SK-N-SH (cell line): ENCODE measurements around the gene ABCA4. TPM values are rescaled to one million over a fixed set of nuclear protein-coding genes. Genes with fewer than 3 reads are reported as not detected.

Experiments used
- CTCF ChIA-PET: fragments of 300-600, 350-600 bp; formaldehyde crosslinking; extraction: SDS; loops from one replicate; lab custom pipeline; 2021; lab: Yijun Ruan, JAX
- POLR2A ChIA-PET: fragments of 350-600 bp; sonication (Branson Sonifier 250); formaldehyde crosslinking; extraction: SDS; loops from one replicate; lab custom pipeline; 2020; ENCODE audit warnings: antibody characterized with exemption, inconsistent platforms; lab: Yijun Ruan, JAX
- DNase-seq: peaks from one replicate; pipeline ENCODE4 v3.0.0; 2012
- H2AFZ ChIP-seq: fragments of 200-600 bp; sonication (generic); 2 replicates; pipeline ENCODE4 v1.8.1; 2016; ENCODE audit warnings: antibody characterized with exemption, mild to moderate bottlenecking, low read depth
- H3F3A ChIP-seq: fragments of 200-600 bp; sonication (generic); replicated peaks from 2 replicates; pipeline ENCODE3; 2016; ENCODE audit warnings: antibody characterized with exemption, mild to moderate bottlenecking; ENCODE audit not compliant: insufficient read depth
- H3K27ac ChIP-seq, 2 experiments: fragments of 200-500 bp in 1 of 2; fragments of 200-600 bp in 1 of 2; sonication (Bioruptor generic) in 1 of 2; sonication (generic), shearing (Covaris generic) in 1 of 2; 2 replicates each; pipeline versions ENCODE4 v1.5.1 to v1.6.1; 2014 to 2016; ENCODE audit warnings: low read depth in 2 of 2, inconsistent platforms in 1 of 2, low read length in 1 of 2, mild to moderate bottlenecking in 1 of 2, mixed read lengths in 1 of 2
- H3K27me3 ChIP-seq: fragments of 200-600 bp; sonication (generic), shearing (Covaris generic); 2 replicates; pipeline ENCODE4 v1.6.1; 2016; ENCODE audit warnings: mixed run types; ENCODE audit not compliant: insufficient read depth
- H3K36me3 ChIP-seq, 2 experiments: fragments of 200-500 bp in 1 of 2; fragments of 200-600 bp in 1 of 2; sonication (Bioruptor generic) in 1 of 2; sonication (generic) in 1 of 2; replicated peaks in 1 of 2; 2 replicates each; pipeline versions ENCODE3 to v1.5.1; 2014 to 2016; ENCODE audit warnings: low read length in 1 of 2, mild to moderate bottlenecking in 1 of 2; ENCODE audit not compliant: insufficient read depth in 2 of 2, control insufficient read depth in 1 of 2
- H3K4me1 ChIP-seq, 2 experiments: fragments of 200-500 bp in 1 of 2; fragments of 200-600 bp in 1 of 2; sonication (Bioruptor generic) in 1 of 2; sonication (generic), shearing (Covaris generic) in 1 of 2; 2 replicates each; pipeline versions ENCODE4 v1.5.1 to v1.6.1; 2014 to 2016; ENCODE audit warnings: low read depth in 1 of 2, low read length in 1 of 2, mixed run types in 1 of 2; ENCODE audit not compliant: insufficient read depth in 2 of 2, control insufficient read depth in 1 of 2
- H3K4me2 ChIP-seq: fragments of 200-600 bp; sonication (generic), shearing (Covaris generic); 2 replicates; pipeline ENCODE4 v1.6.1; 2017; ENCODE audit warnings: mixed run types
- H3K4me3 ChIP-seq, 2 experiments: fragments of 200-500 bp in 1 of 2; fragments of 200-600 bp in 1 of 2; sonication (Bioruptor generic) in 1 of 2; sonication (generic), shearing (Covaris generic) in 1 of 2; 2 replicates each; pipeline versions ENCODE4 v1.5.1 to v1.8.1; 2014 to 2016; ENCODE audit warnings: low read depth in 2 of 2, inconsistent platforms in 1 of 2, low read length in 1 of 2, mild to moderate bottlenecking in 1 of 2, mixed read lengths in 1 of 2, moderate library complexity in 1 of 2
- H3K79me2 ChIP-seq: fragments of 200-600 bp; sonication (generic); 2 replicates; pipeline ENCODE4 v1.8.1; 2017; ENCODE audit warnings: mild to moderate bottlenecking; ENCODE audit not compliant: insufficient read depth
- H3K9ac ChIP-seq: fragments of 200-600 bp; sonication (generic); 2 replicates; pipeline ENCODE4 v1.6.1; 2017; ENCODE audit warnings: mixed run types
- H3K9me2 ChIP-seq: fragments of 200-600 bp; sonication (generic); 2 replicates; pipeline ENCODE4 v1.6.1; 2017; ENCODE audit warnings: mixed run types
- H3K9me3 ChIP-seq: fragments of 200-600 bp; sonication (generic); 2 replicates; pipeline ENCODE4 v1.6.1; 2017; ENCODE audit warnings: mixed run types, mild to moderate bottlenecking, moderate library complexity
- H4K20me1 ChIP-seq: fragments of 200-600 bp; sonication (generic); 2 replicates; pipeline ENCODE4 v1.6.1; 2017; ENCODE audit warnings: mild to moderate bottlenecking, mixed run types; ENCODE audit not compliant: insufficient read depth
- CHD2 ChIP-seq: fragments of 150-350 bp; IDR thresholded peaks from 2 replicates; pipeline ENCODE4 v1.6.1; 2018; ENCODE audit warnings: low read length; ENCODE audit not compliant: partially characterized antibody
- CTCF ChIP-seq: fragments of 200-600 bp; sonication (generic); IDR thresholded peaks from 2 replicates; pipeline ENCODE4 v1.6.1; 2017; ENCODE audit warnings: antibody characterized with exemption, mild to moderate bottlenecking, moderate library complexity
- EP300 ChIP-seq, 2 experiments: IDR thresholded peaks; 2 replicates each; pipeline versions ENCODE4 v1.4.0 to v1.6.1; 2012; ENCODE audit warnings: borderline replicate concordance in 1 of 2, low read depth in 1 of 2, low read length in 1 of 2
- FOXJ3 ChIP-seq: sonication (generic); formaldehyde crosslinking; IDR thresholded peaks from 2 replicates; pipeline ENCODE4 v1.5.1; 2020; ENCODE audit warnings: mild to moderate bottlenecking, missing genetic modification reagents
- FOXM1 ChIP-seq: IDR thresholded peaks from 2 replicates; pipeline ENCODE4 v1.4.0; 2012; ENCODE audit warnings: low read depth, mild to moderate bottlenecking
- GABPA ChIP-seq: IDR thresholded peaks from 2 replicates; pipeline ENCODE4 v1.4.0; 2012; ENCODE audit warnings: low read depth, mild to moderate bottlenecking
- GATA2 ChIP-seq: sonication (generic); formaldehyde crosslinking; IDR thresholded peaks from 2 replicates; pipeline ENCODE4 v1.5.0; 2020; ENCODE audit warnings: mild to moderate bottlenecking, missing genetic modification reagents
- JUND ChIP-seq: IDR thresholded peaks from 2 replicates; pipeline ENCODE4 v1.4.0; 2012
- MEF2A ChIP-seq: IDR thresholded peaks from 2 replicates; pipeline ENCODE4 v1.4.0; 2012; ENCODE audit warnings: low read depth, borderline replicate concordance
- NFIC ChIP-seq: IDR thresholded peaks from 2 replicates; pipeline ENCODE4 v1.4.0; 2012; ENCODE audit warnings: borderline replicate concordance
- NRF1 ChIP-seq: IDR thresholded peaks from 2 replicates; pipeline ENCODE4 v1.6.1; 2012; ENCODE audit warnings: low read depth, mild to moderate bottlenecking, low read length
- RFX5 ChIP-seq: IDR thresholded peaks from 2 replicates; pipeline ENCODE4 v1.6.1; 2012; ENCODE audit warnings: mild to moderate bottlenecking, improper control_type of control experiment, low read length
- RXRA ChIP-seq: IDR thresholded peaks from 2 replicates; pipeline ENCODE4 v1.4.0; 2012; ENCODE audit warnings: low read depth, mild to moderate bottlenecking, borderline replicate concordance
- SMC3 ChIP-seq: IDR thresholded peaks from 2 replicates; pipeline ENCODE4 v1.6.1; 2012; ENCODE audit warnings: low read depth, low read length, improper control_type of control experiment
- TAF1 ChIP-seq: IDR thresholded peaks from 2 replicates; pipeline ENCODE4 v1.6.1; 2012; ENCODE audit warnings: low read depth, mild to moderate bottlenecking, low read length, moderate library complexity, borderline replicate concordance
- USF2 ChIP-seq: fragments of 150-350 bp; IDR thresholded peaks from 2 replicates; pipeline ENCODE4 v1.6.1; 2017; ENCODE audit warnings: antibody characterized with exemption, low read length, low read depth, borderline replicate concordance
- WGBS: methylation state at CpG from one replicate; pipeline ENCODE4 v1.1.6; 2017; ENCODE audit warnings: low lambda C conversion rate; 5-methylcytosine and 5-hydroxymethylcytosine counted together
- polyA plus RNA-seq, 3 experiments: library from polyadenylated mRNA; depleted of rRNA; stranded (reverse); fragments of >200 nt; gene quantifications; 2 replicates each; pipeline ENCODE4 v1.2.3, GENCODE V29; 2012
- TF ChIP-seq, protein P1 (sequence below): IDR thresholded peaks from 2 replicates; pipeline ENCODE4; 2012
- TF ChIP-seq, protein P2 (sequence below): fragments of 150-350 bp; IDR thresholded peaks from 2 replicates; pipeline ENCODE4 v1.6.1; 2016; ENCODE audit warnings: mild to moderate bottlenecking, low read depth, low read length
- TF ChIP-seq, protein P3 (sequence below): IDR thresholded peaks from 2 replicates; pipeline ENCODE4 v1.4.0; 2012; ENCODE audit warnings: low read depth, borderline replicate concordance

ABCA4 gene
- polyA plus RNA-seq, 1 of the 3 experiments (the other 2 are of a cell fraction): 0.03 TPM

DNA sequence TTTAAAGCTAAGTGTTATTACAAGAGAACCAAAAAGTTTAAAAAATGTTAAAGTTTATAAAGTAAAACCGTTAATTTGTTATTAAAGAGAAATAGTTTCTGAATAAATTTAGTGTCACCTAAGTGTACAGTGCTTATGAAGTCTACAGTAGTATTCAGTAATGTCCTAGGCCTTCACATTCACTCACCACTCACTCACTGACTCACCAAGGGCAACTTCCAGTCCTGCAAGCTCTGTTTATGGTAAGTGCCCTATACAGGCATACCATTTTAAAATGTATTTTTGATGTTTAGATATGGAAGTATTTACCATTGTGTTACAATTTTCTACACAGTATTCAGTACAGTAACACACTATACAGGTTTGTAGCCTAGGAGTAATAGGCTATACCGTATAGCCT, 151.6 kb downstream of the ABCA4 start:
- CTCF ChIA-PET: interaction anchor here (0.9 to 1.8 kb wide), 4 partner anchors 8 to 366 kb away, joined by 3 to 6 read pairs (median 4); no protein-coding TSS in a partner anchor
- Histone ChIP-seq H3K27ac (no peak overlapping the region), H3K4me1 (no peaks in the 10 kb centered on the region; a peak in 1 of 4 replicates), H3K9me3 (no peaks in the 10 kb centered on the region), H3K9ac (no peak overlapping the region)
- TF ChIP-seq FOXJ3 (no peak), SMC3 (no peak), CHD2 (no peak), FOXM1 (no peak), JUND (no peak), RFX5 (no peak), TAF1 (no peak), RXRA (no peak), GABPA (no peak), USF2 (no peak), GATA2 (CRISPR knock-in tag) (no peak), MEF2A (no peak), EP300 (IDR thresholded peaks at IDR 0.05; ENCODE audit: borderline replicate concordance in 1 of 2, low read depth in 1 of 2, low read length in 1 of 2) (no peak), CTCF (no peak), NRF1 (no peak), NFIC (no peak)
- TF ChIP-seq, protein P1, sequence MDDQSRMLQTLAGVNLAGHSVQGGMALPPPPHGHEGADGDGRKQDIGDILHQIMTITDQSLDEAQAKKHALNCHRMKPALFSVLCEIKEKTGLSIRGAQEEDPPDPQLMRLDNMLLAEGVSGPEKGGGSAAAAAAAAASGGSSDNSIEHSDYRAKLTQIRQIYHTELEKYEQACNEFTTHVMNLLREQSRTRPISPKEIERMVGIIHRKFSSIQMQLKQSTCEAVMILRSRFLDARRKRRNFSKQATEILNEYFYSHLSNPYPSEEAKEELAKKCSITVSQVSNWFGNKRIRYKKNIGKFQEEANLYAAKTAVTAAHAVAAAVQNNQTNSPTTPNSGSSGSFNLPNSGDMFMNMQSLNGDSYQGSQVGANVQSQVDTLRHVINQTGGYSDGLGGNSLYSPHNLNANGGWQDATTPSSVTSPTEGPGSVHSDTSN: no peak
- TF ChIP-seq, protein P2, sequence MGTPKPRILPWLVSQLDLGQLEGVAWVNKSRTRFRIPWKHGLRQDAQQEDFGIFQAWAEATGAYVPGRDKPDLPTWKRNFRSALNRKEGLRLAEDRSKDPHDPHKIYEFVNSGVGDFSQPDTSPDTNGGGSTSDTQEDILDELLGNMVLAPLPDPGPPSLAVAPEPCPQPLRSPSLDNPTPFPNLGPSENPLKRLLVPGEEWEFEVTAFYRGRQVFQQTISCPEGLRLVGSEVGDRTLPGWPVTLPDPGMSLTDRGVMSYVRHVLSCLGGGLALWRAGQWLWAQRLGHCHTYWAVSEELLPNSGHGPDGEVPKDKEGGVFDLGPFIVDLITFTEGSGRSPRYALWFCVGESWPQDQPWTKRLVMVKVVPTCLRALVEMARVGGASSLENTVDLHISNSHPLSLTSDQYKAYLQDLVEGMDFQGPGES: no peak
- TF ChIP-seq, protein P3, sequence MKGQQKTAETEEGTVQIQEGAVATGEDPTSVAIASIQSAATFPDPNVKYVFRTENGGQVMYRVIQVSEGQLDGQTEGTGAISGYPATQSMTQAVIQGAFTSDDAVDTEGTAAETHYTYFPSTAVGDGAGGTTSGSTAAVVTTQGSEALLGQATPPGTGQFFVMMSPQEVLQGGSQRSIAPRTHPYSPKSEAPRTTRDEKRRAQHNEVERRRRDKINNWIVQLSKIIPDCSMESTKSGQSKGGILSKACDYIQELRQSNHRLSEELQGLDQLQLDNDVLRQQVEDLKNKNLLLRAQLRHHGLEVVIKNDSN: no peak
- TF ChIP-seq, all 33 proteins: peak for 0
- H3K9me2 ChIP-seq: no peaks in the 10 kb centered on the region
- H3K79me2 ChIP-seq: no peaks in the 10 kb centered on the region
- WGBS: 54% methylated on average over 2 of the region's 2 CpGs
- no peaks in the 10 kb centered on the region for H4K20me1 ChIP-seq
- H3K4me3 ChIP-seq: no peak overlapping the region
- no peaks in the 10 kb centered on the region for H3K36me3 ChIP-seq
- H3K27me3 ChIP-seq: no peaks in the 10 kb centered on the region
- H3K4me2 ChIP-seq: no peak overlapping the region
- no peak for DNase-seq
- no peak overlapping the region for H2AFZ ChIP-seq
- POLR2A ChIA-PET: no interaction called here
- no peaks in the 10 kb centered on the region for H3F3A ChIP-seq
